ENCODE data around the gene ARSB. TPM values are rescaled to one million over a fixed set of nuclear protein-coding genes. Genes with fewer than 3 reads are reported as not detected.

Gene ARSB
- total RNA-seq, 2 donors from 2014 or later: 28.1 TPM

DNA sequence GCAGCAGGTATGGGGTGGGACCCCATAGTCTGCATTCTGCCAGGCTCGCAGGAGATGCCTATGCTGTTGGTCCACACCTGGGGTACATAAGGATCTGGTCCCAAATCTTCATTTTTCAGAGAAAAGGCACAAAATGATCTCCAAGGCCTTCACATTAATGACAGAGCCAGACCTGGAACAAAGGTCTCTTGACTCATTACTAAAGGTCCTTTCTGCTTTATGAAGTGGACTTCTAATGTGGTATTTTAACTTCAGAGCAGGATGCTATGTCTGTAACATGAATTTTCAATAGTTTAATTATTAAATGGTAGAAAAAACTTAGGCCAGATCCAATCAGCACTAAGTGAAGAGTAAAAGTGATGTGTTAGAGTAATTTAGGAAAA, 46.4 kb upstream of the ARSB start:
- no peaks in the 10 kb centered on the region for H3K36me3 Mint-ChIP-seq (ENCODE audit: low read depth)
- H3K4me1 Mint-ChIP-seq: no peaks in the 10 kb centered on the region
- DNase-seq: no peak
- no peaks in the 10 kb centered on the region for H3K9me3 Mint-ChIP-seq
- no peak overlapping the region for H3K27ac Mint-ChIP-seq
- H3K9ac ChIP-seq (ENCODE audit: extremely low read depth, low read length, poor library complexity, severe bottlenecking): no peak overlapping the region
- 100% methylated on average over 1 of the region's 1 CpG for WGBS, 2 experiments (ENCODE audit: insufficient coverage in 1 of 2, insufficient read length in 1 of 2)
- no peaks in the 10 kb centered on the region for H3K36me3 ChIP-seq (ENCODE audit: control insufficient read depth, insufficient read depth, low read length)
- no peaks in the 10 kb centered on the region for H3K4me1 ChIP-seq (ENCODE audit: control insufficient read depth, insufficient read depth, low read length)
- no peaks in the 10 kb centered on the region for H3K27me3 ChIP-seq (ENCODE audit: control insufficient read depth, insufficient read depth, low read length, poor library complexity, severe bottlenecking)
- H3K9me3 ChIP-seq (ENCODE audit: control insufficient read depth, low read length): no peaks in the 10 kb centered on the region
- TF ChIP-seq, protein P1, sequence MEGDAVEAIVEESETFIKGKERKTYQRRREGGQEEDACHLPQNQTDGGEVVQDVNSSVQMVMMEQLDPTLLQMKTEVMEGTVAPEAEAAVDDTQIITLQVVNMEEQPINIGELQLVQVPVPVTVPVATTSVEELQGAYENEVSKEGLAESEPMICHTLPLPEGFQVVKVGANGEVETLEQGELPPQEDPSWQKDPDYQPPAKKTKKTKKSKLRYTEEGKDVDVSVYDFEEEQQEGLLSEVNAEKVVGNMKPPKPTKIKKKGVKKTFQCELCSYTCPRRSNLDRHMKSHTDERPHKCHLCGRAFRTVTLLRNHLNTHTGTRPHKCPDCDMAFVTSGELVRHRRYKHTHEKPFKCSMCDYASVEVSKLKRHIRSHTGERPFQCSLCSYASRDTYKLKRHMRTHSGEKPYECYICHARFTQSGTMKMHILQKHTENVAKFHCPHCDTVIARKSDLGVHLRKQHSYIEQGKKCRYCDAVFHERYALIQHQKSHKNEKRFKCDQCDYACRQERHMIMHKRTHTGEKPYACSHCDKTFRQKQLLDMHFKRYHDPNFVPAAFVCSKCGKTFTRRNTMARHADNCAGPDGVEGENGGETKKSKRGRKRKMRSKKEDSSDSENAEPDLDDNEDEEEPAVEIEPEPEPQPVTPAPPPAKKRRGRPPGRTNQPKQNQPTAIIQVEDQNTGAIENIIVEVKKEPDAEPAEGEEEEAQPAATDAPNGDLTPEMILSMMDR (conservative IDR thresholded peaks at IDR 0.05): no peak
- H3K27me3 Mint-ChIP-seq (ENCODE audit: insufficient read depth): peaks cover 2% of the 10 kb centered on the region
- no peak overlapping the region for H3K4me3 ChIP-seq (ENCODE audit: low read length)
- H3K27ac ChIP-seq (ENCODE audit: low read depth, low read length): no peak overlapping the region
- no peak overlapping the region for H3K4me3 Mint-ChIP-seq

DNA sequence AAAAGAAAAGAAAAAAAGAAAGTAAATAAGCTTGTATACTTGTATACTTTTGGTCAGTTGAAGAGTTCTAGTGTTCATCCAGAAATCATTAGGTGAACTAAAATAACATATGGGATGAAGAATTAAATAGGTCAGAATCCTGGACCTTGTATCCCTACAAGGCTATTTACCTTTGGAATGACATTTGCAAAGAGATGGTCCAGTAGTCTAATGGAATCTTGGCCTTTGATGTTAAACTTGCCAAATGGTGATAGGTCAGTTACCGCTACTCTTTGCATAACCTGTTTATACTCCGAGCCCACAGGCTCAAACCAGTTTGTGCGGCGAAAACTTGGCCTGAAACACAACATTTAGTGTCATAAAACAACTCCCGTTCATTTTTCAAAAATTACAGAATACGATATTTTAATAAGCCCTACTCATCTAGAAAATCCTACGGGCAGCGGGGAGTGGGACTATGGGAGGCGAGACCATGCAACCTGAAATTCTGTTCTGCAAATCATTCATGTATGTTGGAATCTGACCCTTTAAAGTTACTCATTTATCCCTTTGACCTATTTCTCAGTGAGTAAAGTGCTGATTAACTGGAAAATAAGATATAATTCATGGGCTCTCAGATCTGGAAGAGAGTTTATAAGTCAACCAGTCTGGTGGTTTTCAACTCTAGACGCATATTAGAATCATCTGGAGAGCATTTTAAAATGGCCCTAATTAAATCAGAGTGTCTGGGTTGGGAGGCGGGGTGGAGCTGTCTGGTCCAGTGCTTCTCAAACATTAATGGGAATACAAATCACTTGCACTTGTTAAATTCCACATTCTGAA, 45.8 kb upstream of the ARSB start:
- Histone ChIP-seq H3K4me3 (ENCODE audit: low read length) (no peak overlapping the region), H3K27ac (ENCODE audit: low read depth, low read length) (no peak overlapping the region), H3K27me3 (ENCODE audit: control insufficient read depth, insufficient read depth, low read length, poor library complexity, severe bottlenecking) (no peaks in the 10 kb centered on the region), H3K9ac (ENCODE audit: extremely low read depth, low read length, poor library complexity, severe bottlenecking) (no peak overlapping the region), H3K36me3 (ENCODE audit: control insufficient read depth, insufficient read depth, low read length) (no peaks in the 10 kb centered on the region), H3K4me1 (ENCODE audit: control insufficient read depth, insufficient read depth, low read length) (no peaks in the 10 kb centered on the region), H3K9me3 (ENCODE audit: control insufficient read depth, low read length) (no peaks in the 10 kb centered on the region)
- H3K27ac Mint-ChIP-seq: no peak overlapping the region
- no peak for DNase-seq
- H3K9me3 Mint-ChIP-seq: no peaks in the 10 kb centered on the region
- WGBS, 2 experiments (ENCODE audit: insufficient coverage in 1 of 2, insufficient read length in 1 of 2): 90 to 96% methylated on average over 9 to 11 of the region's 11 CpGs
- H3K36me3 Mint-ChIP-seq (ENCODE audit: low read depth): no peaks in the 10 kb centered on the region
- TF ChIP-seq, protein P1 (conservative IDR thresholded peaks at IDR 0.05): no peak
- no peak overlapping the region for H3K4me3 Mint-ChIP-seq
- no peaks in the 10 kb centered on the region for H3K4me1 Mint-ChIP-seq
- H3K27me3 Mint-ChIP-seq (ENCODE audit: insufficient read depth): peaks cover 2% of the 10 kb centered on the region

DNA sequence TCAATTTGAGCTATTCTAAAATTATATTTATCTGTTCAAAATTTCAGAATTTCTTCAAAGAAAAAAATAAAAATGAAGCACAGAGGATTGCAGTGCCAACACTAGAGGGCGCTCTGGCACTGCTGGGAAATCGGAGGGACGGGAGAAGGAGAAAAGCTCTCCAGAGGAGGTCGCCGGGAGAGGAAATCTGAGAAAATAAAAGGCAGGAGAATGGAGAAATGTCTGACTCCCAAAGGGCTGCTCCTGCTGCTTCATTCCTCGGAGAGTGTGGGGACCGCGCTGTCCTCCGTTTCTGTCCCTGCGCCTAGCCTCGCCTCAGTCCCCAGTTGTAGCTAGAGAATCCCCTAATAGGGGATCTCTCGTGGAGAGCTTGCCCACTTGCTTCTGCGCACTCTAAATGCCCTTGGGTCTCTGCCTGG, 40.0 kb upstream of the ARSB start:
- no peak overlapping the region for H3K27ac Mint-ChIP-seq
- Histone ChIP-seq H3K4me1 (ENCODE audit: control insufficient read depth, insufficient read depth, low read length) (no peaks in the 10 kb centered on the region), H3K9me3 (ENCODE audit: control insufficient read depth, low read length) (no peaks in the 10 kb centered on the region), H3K9ac (ENCODE audit: extremely low read depth, low read length, poor library complexity, severe bottlenecking) (no peak overlapping the region), H3K27me3 (ENCODE audit: control insufficient read depth, insufficient read depth, low read length, poor library complexity, severe bottlenecking) (no peaks in the 10 kb centered on the region), H3K27ac (ENCODE audit: low read depth, low read length) (no peak overlapping the region), H3K4me3 (ENCODE audit: low read length) (no peak overlapping the region), H3K36me3 (ENCODE audit: control insufficient read depth, insufficient read depth, low read length) (no peaks in the 10 kb centered on the region)
- no peaks in the 10 kb centered on the region for H3K9me3 Mint-ChIP-seq
- peaks cover 15% of the 10 kb centered on the region for H3K4me1 Mint-ChIP-seq
- TF ChIP-seq, protein P1 (conservative IDR thresholded peaks at IDR 0.05): peak; percentile 98
- H3K36me3 Mint-ChIP-seq (ENCODE audit: low read depth): no peaks in the 10 kb centered on the region
- peaks cover 8% of the 10 kb centered on the region for H3K27me3 Mint-ChIP-seq (ENCODE audit: insufficient read depth)
- peak overlapping the region; percentile 36 for H3K4me3 Mint-ChIP-seq
- peak; percentile 89 for DNase-seq
- 10 to 13% methylated on average over 12 to 13 of the region's 13 CpGs for WGBS, 2 experiments (ENCODE audit: insufficient coverage in 1 of 2, insufficient read length in 1 of 2)

Measured in endodermal cell (in vitro differentiated cells).